GM21529 (cell line): ENCODE results near the gene RASL12.
"Not testable (repeated sequence)": the region's sequence is repeated elsewhere in the genome, so short reads cannot be mapped to it uniquely, and the experiment has no call there.

Experiments
- ATAC-seq: cut with Tn5 transposase; IDR thresholded peaks from one replicate; pipeline ENCODE4 v1.9.1; 2021; ENCODE audit not compliant: unreplicated experiment

The RASL12 gene

DNA sequence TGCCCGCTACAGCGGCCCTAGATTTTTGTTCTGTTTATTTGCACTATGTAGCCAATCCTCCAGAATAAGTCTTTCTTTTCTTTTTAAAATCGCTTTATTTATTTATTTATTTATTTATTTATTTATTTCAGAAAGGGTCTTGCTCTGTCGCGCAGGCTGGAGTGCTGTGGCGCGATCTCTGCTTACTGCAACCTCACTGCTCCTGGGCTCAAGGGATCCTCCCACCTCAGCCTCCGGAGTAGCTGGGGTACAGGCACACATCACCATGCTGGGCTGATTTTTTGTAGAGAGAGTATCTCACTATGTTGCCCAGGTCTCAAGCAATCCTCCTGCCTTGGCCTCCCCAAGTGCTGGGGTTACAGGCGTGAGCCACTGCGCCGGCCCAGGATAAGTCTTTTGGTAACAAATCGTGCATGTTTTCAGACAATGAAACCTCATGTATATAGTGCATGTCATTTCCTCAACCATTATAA, 38.0 kb downstream of the RASL12 start:
- ATAC-seq, result no peak

DNA sequence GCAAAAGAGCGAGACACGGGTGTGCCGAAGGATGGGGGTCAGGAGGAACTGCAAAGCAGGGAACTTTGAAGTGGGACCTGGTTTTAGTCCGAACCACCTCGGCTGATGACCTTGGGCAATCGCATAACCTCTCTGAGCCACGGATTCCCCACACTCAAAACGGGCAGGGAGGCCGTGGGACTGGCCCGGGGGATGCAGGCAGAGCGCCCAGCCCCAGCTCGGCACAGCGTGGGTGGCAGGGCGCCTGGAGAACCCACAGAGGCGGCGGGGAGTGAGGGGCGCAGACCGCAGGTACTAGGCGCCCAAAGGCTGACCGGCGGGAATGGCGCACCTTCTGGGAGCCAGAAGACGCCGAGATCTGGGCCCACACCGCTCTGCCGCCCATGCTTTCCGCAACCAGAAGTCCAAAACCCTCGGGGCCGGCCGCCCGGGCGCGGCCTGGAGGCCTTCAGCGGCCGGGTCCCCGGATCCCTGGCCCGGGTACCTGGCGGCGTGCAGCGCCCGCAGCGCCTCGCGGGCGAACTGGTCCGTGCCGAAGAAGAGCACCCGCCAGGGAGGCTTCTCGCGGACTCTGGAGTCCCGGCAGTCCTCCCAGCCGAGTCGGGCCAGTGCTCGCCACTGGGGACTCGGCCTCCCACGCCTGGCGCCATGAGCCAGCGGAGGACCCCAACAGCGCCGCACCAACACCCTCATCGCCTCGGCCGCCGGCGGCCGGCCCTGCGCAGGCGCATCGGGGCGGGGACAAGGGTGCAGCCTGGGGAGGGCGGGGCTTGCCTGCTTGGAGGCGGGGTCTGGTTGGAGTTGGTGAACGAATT, 38.7 kb downstream of the RASL12 start, which contains the start of gene MTFMT:
MTFMT (minus strand) TSS at position 719 of the 815 bp plus-strand sequence; CDS start at position 693, 26 bp downstream.
- ATAC-seq, result peak; percentile 76

DNA sequence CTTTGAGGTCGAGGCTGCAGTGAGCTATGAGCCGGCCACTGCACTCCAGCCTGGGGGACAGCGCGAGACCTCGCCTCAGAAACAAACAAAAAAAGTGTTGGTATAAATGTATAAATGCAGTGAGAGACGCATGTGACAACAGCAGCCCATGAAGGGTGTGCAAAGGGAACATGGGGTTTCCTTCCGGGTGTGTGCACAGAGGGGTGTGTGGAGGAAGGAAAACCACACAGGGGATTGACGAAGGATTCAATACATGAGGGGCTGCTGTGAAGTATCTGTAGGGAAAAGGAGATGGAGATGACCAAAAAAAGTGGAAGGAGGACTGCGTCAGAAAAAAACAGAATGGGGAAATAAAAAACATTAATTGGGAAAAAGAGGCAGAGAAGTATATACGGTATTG, 39.5 kb downstream of the RASL12 start:
- ATAC-seq, result no peak

DNA sequence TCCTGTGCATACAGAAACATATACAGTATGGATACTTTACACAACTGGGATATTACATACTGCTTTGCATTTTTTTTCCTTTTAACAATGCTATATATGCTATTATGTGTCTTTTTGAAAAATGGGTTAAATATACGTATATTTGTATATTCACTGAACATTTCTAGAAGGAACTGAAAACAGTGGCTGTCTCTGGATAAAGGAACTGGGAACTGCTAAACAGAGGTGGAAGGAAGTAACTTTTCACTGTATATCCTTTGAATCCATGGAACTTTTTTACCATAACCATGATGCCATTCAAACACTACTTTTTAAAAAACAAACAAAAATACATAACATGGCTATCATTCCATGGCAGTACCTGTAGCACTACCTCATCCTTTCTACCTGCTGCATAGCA, 40.2 kb downstream of the RASL12 start:
- no peak for ATAC-seq

DNA sequence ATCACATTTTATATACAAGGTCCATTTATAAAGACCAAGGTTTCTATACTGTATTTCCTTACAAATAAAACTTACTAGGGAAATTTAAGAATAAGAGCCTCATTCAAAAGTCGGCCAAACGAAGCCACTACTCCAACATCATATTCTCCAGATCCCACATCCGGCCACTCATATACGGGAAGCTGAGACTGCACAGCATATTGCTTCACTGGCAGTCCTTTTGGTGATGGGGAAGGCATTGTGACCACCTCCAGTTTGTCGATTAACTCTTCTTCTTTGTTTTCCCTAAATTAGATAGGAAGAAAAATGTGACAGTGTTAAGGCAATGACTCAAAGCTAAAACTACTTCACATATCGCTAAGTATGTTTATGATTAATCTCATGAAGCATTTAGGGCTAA, 41.0 kb downstream of the RASL12 start:
- ATAC-seq, result no peak

DNA sequence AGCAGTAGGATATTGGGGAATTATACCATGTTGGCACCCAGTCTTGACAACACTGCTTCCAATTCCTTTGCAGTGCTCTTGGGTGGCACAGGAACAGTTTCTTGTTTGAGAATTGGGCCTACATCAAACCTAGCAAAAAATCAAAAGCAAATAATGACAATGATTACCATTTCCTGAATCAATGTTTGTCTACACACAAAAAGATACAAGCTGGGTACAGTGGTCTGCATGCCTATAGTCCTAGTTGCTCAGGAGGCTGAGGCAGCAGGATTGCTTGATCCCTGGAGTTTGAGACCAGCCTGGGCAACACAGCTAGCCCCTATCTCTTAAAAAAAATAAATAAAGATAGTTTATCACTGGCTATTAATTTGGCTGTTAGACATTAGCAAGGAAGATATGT, 46.3 kb downstream of the RASL12 start:
- ATAC-seq, result no peak

DNA sequence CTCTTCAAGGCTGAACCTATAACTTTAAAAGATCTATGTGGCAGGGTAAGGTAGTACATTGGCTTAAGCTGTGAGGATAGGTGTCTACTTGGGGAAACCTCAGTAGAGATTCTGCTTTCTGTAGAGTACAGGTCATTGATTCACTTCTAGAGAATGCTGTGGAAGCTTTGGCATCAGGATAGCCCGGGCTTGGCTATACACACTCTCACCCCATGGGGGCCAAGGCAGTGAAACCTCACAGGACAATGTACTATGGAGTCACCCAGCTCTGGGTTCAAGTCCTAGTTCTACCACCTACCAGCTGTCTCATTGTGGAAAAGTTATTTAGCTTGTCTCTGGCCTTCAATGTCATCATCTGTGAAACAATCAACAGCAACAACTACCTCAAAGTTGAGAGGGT, 47.4 kb downstream of the RASL12 start:
- no peak for ATAC-seq

DNA sequence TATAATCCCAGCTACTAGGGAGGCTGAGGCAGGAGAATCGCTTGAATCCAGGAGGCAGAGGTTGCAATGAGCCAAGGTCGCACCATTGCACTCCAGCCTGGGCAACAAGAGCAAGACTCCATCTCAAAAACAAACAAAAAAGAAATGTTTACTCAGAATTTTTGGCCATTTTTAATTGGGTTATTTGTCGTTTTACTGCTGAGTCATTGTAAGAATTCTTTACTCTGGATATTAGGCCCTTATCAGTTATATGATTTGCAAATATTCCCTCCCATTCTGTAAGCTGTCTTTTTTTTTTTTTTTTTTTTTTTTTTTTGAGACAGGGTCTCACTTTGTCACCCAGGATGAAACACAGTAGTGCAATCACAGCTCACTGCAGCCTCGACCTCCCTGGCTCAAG, 56.6 kb downstream of the RASL12 start:
- not testable (repeated sequence) for ATAC-seq

DNA sequence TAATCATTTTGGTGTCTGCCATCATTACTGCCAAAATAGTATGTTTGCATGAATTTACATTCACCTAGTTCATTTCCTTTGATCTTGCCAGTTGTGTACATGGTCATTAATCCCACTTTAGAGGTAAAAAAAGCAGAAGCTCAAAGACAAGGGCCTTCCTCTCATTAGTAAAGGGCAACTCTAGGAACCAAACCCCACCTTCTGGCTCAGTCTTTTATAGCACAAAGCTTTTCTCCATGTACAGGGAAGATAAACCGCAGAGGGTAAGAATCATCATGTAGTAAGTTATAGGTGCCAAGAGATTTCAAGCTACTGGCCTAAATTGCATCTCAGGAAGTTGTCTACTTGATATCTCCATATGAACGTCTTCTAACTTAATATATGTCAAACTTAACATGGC, 58.8 kb downstream of the RASL12 start:
- no peak for ATAC-seq

DNA sequence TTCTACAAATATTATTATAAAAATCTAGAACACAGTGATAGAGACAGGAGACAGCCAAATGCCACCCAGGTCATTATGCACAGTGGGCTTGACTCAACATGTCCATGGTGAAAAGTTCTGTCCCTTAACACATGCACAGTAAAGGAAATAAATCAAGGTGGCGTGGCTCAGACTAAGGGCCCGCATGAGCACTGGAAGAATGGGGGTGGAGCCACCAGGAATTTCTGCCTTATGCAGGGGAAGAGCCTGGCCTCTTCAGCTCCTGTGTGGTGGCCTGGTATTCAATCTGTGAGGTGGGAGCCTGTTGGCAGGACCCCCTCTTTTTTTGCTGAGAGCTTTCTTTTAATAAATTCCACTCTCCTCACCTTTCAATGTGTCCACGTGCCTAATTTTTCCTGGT, 60.9 kb downstream of the RASL12 start:
- no peak for ATAC-seq

DNA sequence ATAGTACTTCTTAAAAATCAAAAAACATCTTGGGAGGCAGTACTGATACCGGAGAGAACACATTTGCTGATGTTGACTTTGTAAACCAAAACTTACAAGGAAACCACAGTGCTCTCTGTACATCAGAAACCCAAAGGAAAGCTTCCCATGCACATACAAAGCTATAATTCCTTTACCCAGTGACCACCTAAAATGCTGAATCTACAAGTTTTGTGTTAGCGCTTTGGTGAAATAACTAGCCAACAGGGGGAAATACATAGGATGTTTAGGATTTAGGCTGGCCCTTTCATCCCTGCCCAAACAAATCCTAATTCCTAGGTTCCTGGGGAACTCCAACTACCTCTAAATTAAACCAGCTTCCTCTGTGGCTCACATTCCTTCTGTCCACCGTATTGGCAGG, 62.8 kb downstream of the RASL12 start:
- no peak for ATAC-seq
